HG02870 (cell line): ENCODE measurements around the gene PROZ.

ENCODE experiments used
- ATAC-seq: cut with Tn5 transposase; IDR thresholded peaks from one replicate; pipeline ENCODE4 v1.9.1; 2021; ENCODE audit warnings: mild to moderate bottlenecking, moderate library complexity; ENCODE audit not compliant: unreplicated experiment

Gene PROZ

GRCh38 chr13:113172419-113172926 is 14.0 kb downstream of the PROZ start:
- no peak for ATAC-seq

GRCh38 chr13:113176280-113176679 is 17.8 kb downstream of the PROZ start:
- ATAC-seq, result no peak

GRCh38 chr13:113176822-113177221 is 18.4 kb downstream of the PROZ start:
- no peak for ATAC-seq

- ATAC-seq, result no peak
These were observed 19.8 kb downstream of the PROZ start for GRCh38 chr13:113178070-113178895.

- no peak for ATAC-seq
These were observed 20.4 kb downstream of the PROZ start for GRCh38 chr13:113178896-113179167.

- ATAC-seq, result no peak
These were observed 21.2 kb downstream of the PROZ start for GRCh38 chr13:113179374-113180230.

GRCh38 chr13:113182046-113182445 is 23.6 kb downstream of the PROZ start:
- no peak for ATAC-seq

- ATAC-seq, result no peak
These were observed 25.1 kb downstream of the PROZ start for GRCh38 chr13:113183450-113184129.

- no peak for ATAC-seq
These were observed 26.4 kb downstream of the PROZ start for GRCh38 chr13:113184568-113185440.

- ATAC-seq, result peak; percentile 93
These were observed 27.8 kb downstream of the PROZ start for GRCh38 chr13:113186061-113186900.

GRCh38 chr13:113187263-113187669 is 28.8 kb downstream of the PROZ start:
- no peak for ATAC-seq

- no peak for ATAC-seq
These were observed 29.6 kb downstream of the PROZ start for GRCh38 chr13:113187883-113188665.

GRCh38 chr13:113190181-113190580 is 31.7 kb downstream of the PROZ start:
- ATAC-seq, result no peak

- ATAC-seq, result no peak
These were observed 33.8 kb downstream of the PROZ start for GRCh38 chr13:113192279-113192678.

- no peak for ATAC-seq
These were observed 34.5 kb downstream of the PROZ start for GRCh38 chr13:113192902-113193301.

GRCh38 chr13:113195360-113195759 is 36.9 kb downstream of the PROZ start:
- ATAC-seq, result no peak

GRCh38 chr13:113196970-113197737 is 38.7 kb downstream of the PROZ start:
- no peak for ATAC-seq

GRCh38 chr13:113201815-113202214 is 43.4 kb downstream of the PROZ start:
- no peak for ATAC-seq
